GM12878 (cell line): ENCODE results near the gene TBXT. TPM values are rescaled to one million over a fixed set of nuclear protein-coding genes. Genes with fewer than 3 reads are reported as not detected.

Source experiments
- ATAC-seq: fragments of 200-7000 bp; cut with Tn5 transposase; 3 replicates; pipeline ENCODE4 v1.9.1; 2020; ENCODE audit warnings: mild to moderate bottlenecking, moderate library complexity
- BruUV-seq: library from RNA; stranded (reverse); fragments of 400-500 nt; replicated peaks from 2 replicates; lab custom pipeline; 2021; lab: Mats Ljungman, UMichigan
- CTCF ChIA-PET: fragments of 300-600 bp; sonication (Branson Sonifier 250); formaldehyde crosslinking; extraction: SDS; loops from one replicate; lab custom pipeline; 2021; ENCODE audit warnings: inconsistent platforms; lab: Yijun Ruan, JAX
- POLR2A ChIA-PET: fragments of 350-600 bp; formaldehyde crosslinking; extraction: SDS; loops from one replicate; lab custom pipeline; 2021; ENCODE audit warnings: inconsistent platforms; lab: Charles Lee
- RAD21 ChIA-PET: fragments of 300-600 bp; sonication (Branson Sonifier 250); formaldehyde crosslinking; loops from one replicate; lab custom pipeline; 2023; ENCODE audit warnings: antibody characterized with exemption; ENCODE audit not compliant: unreplicated experiment; lab: Charles Lee
- SMC1A ChIA-PET: fragments of 300-600 bp; sonication (Branson Sonifier 250); formaldehyde crosslinking; loops from one replicate; lab custom pipeline; 2023; ENCODE audit not compliant: unreplicated experiment, uncharacterized antibody; lab: Charles Lee
- DNase-seq: peaks from one replicate; pipeline ENCODE4 v3.0.0-alpha.2; 2011; ENCODE audit warnings: low read depth, low spot score
- FAIRE-seq: peaks from 3 replicates; lab custom pipeline; 2011; peaks lifted over from hg19 to GRCh38; lab: Jason Lieb, UNC
- H2AFZ ChIP-seq: 2 replicates; pipeline ENCODE4 v1.6.0; 2011; ENCODE audit warnings: low read depth, low read length, control low read depth; ENCODE audit not compliant: control insufficient read depth
- H3K27ac ChIP-seq: 2 replicates; pipeline ENCODE4 v1.5.1; 2011; ENCODE audit warnings: control low read depth; ENCODE audit not compliant: control insufficient read depth, insufficient read depth
- H3K27me3 ChIP-seq, 2 experiments: replicated peaks in 1 of 2; 2 replicates each; pipeline versions ENCODE4 v1.6.0 to v1.6.1; 2011; ENCODE audit warnings: low read length in 1 of 2; ENCODE audit not compliant: control insufficient read depth in 2 of 2, insufficient read depth in 2 of 2
- H3K36me3 ChIP-seq, 2 experiments: 2 replicates each; pipeline ENCODE4 v1.5.1; 2011; ENCODE audit warnings: low read length in 1 of 2; ENCODE audit not compliant: control insufficient read depth in 2 of 2, insufficient read depth in 2 of 2
- H3K4me1 ChIP-seq: 2 replicates; pipeline ENCODE4 v1.6.1; 2011; ENCODE audit warnings: mild to moderate bottlenecking, low read length, moderate library complexity, mixed read lengths; ENCODE audit not compliant: control insufficient read depth, insufficient read depth
- H3K4me2 ChIP-seq: 2 replicates; pipeline ENCODE4 v1.6.0; 2011; ENCODE audit warnings: control low read depth; ENCODE audit not compliant: control insufficient read depth, insufficient read depth
- H3K4me3 ChIP-seq: fragments of 200-600 bp; sonication (generic); 2 replicates; pipeline ENCODE4 v1.5.1; 2016
- H3K79me2 ChIP-seq: 2 replicates; pipeline ENCODE4 v1.6.0; 2011; ENCODE audit warnings: low read length; ENCODE audit not compliant: control insufficient read depth, insufficient read depth
- H3K9ac ChIP-seq: 2 replicates; pipeline ENCODE4 v1.8.0; 2011; ENCODE audit warnings: low read length, control low read depth, mixed read lengths; ENCODE audit not compliant: control insufficient read depth, insufficient read depth
- H3K9me3 ChIP-seq: replicated peaks from 3 replicates; pipeline ENCODE4 v1.5.1; 2011; ENCODE audit warnings: mild to moderate bottlenecking, low read length; ENCODE audit not compliant: control insufficient read depth, insufficient read depth
- H4K20me1 ChIP-seq: 2 replicates; pipeline ENCODE4 v1.6.0; 2011; ENCODE audit not compliant: control insufficient read depth, insufficient read depth
- BMI1 ChIP-seq: fragments of 450-650 bp; IDR thresholded peaks from 2 replicates; pipeline ENCODE4 v1.6.1; 2016; ENCODE audit warnings: mild to moderate bottlenecking, moderate library complexity, borderline replicate concordance
- E4F1 ChIP-seq: fragments of 450-650 bp; IDR thresholded peaks from 2 replicates; pipeline ENCODE4 v1.6.1; 2018; ENCODE audit warnings: borderline replicate concordance, mild to moderate bottlenecking; ENCODE audit not compliant: partially characterized antibody
- HDGF ChIP-seq: fragments of 450-650 bp; IDR thresholded peaks from 2 replicates; pipeline ENCODE4 v1.6.1; 2016; ENCODE audit warnings: antibody characterized with exemption
- HSF1 ChIP-seq: fragments of 150-350 bp; IDR thresholded peaks from 2 replicates; pipeline ENCODE4 v1.6.1; 2014; ENCODE audit warnings: mild to moderate bottlenecking, low read depth, low read length
- IRF5 ChIP-seq: fragments of 450-650 bp; IDR thresholded peaks from 2 replicates; pipeline ENCODE4 v1.6.1; 2017; ENCODE audit warnings: borderline replicate concordance
- NKRF ChIP-seq: fragments of 450-650 bp; conservative IDR thresholded peaks from 2 replicates; pipeline ENCODE4 v1.6.1; 2017; ENCODE audit warnings: mild to moderate bottlenecking, moderate library complexity
- POLR2AphosphoS2 ChIP-seq: IDR thresholded peaks from 2 replicates; pipeline ENCODE4 v1.6.1; 2011; ENCODE audit warnings: low read depth, mild to moderate bottlenecking, low read length, improper control_type of control experiment, moderate library complexity
- RAD21 ChIP-seq: IDR thresholded peaks from 2 replicates; pipeline ENCODE4 v1.6.1; 2011; ENCODE audit warnings: mild to moderate bottlenecking, low read depth, low read length, moderate library complexity; ENCODE audit not compliant: insufficient read depth
- SMARCA5 ChIP-seq: fragments of 450-650 bp; IDR thresholded peaks from 2 replicates; pipeline ENCODE4 v1.6.1; 2017; ENCODE audit warnings: mild to moderate bottlenecking
- STAT3 ChIP-seq: IDR thresholded peaks from 2 replicates; pipeline ENCODE4 v1.6.1; 2011; ENCODE audit warnings: low read depth, low read length, improper control_type of control experiment
- TAF1 ChIP-seq: IDR thresholded peaks from 2 replicates; pipeline ENCODE4 v1.6.1; 2011; ENCODE audit warnings: mild to moderate bottlenecking, low read depth, low read length, borderline replicate concordance
- ZNF592 ChIP-seq: fragments of 450-650 bp; IDR thresholded peaks from 2 replicates; pipeline ENCODE4 v1.6.1; 2017; ENCODE audit warnings: mild to moderate bottlenecking, moderate library complexity
- WGBS: methylation state at CpG from one replicate; pipeline ENCODE4 v1.1.6; 2016; ENCODE audit warnings: low lambda C conversion rate; ENCODE audit not compliant: insufficient replicate concordance, insufficient coverage; ENCODE audit errors: missing lambda C conversion rate; 5-methylcytosine and 5-hydroxymethylcytosine counted together
- in situ Hi-C: fragments of 300-500 bp; cut with MboI; formaldehyde crosslinking; loops from 9 replicates; pipeline ENCODE4 v1.14.3; 2018; ENCODE audit warnings: mixed read lengths
- intact Hi-C: fragments of 100-400 bp; cut with micrococcal nuclease; formaldehyde crosslinking; loops from one replicate; pipeline ENCODE4 v1.14.2; 2022; ENCODE audit not compliant: unreplicated experiment
- polyA plus RNA-seq, 11 experiments: library from polyadenylated mRNA; depleted of rRNA in 4 of 11; unstranded in 6 of 11; stranded (reverse) in 5 of 11; fragments of >200 nt; fragmentation: Nextera tagmentation in 4 of 11; fragmentation: Illumina TruSeq in 1 of 11; extraction: Ambion mirVana in 4 of 11; extraction: Trizol in 1 of 11; gene quantifications; 1 replicate in 1 of 11; 2 replicates in 10 of 11; pipeline versions ENCODE4 v1.2.1 to v1.2.3, GENCODE V29; 2011 to 2016; ENCODE audit warnings: inconsistent platforms in 2 of 11, missing spikeins in 2 of 11, low read depth in 1 of 11
- total RNA-seq, 4 experiments: library from RNA; depleted of rRNA in 3 of 4; stranded (reverse); fragments of >200 nt in 3 of 4; fragmentation: Illumina TruSeq in 1 of 4; extraction: Trizol in 1 of 4; gene quantifications; 2 replicates each; pipeline versions ENCODE4 v1.2.1 to v1.2.3, GENCODE V29; 2013 to 2021

The TBXT gene
- total and polyA plus RNA-seq, 10 of the 15 experiments (the other 5 are each of a cell fraction or from before 2014, with no cell fraction given) = 0.06 to 2.5 TPM; not detected in 8

GRCh38 chr6:166151798-166152197 lies 15.9 kb downstream of the TBXT start (continued):
- TF ChIP-seq HSF1 = no peak
- TF ChIP-seq RAD21 = no peak
- TF ChIP-seq POLR2AphosphoS2 = no peak
- no peak for TF ChIP-seq STAT3

GRCh38 chr6:166145751-166146150 lies 21.9 kb downstream of the TBXT start:
- ChIA-PET CTCF (no interaction called here), RAD21 (no interaction called here), POLR2A (no interaction called here), SMC1A (no interaction called here)
- 31% methylated on average over 5 of the region's 5 CpGs for WGBS
- no peaks in the 10 kb centered on the region; a peak in 1 of 4 replicates for H3K27me3 ChIP-seq
- ATAC-seq (no peak), FAIRE-seq (no peak), DNase-seq (no peak)
- no TSS peak for BruUV-seq
- H3K9ac ChIP-seq = no peak overlapping the region
- H3K27ac ChIP-seq = no peak overlapping the region
- H3K9me3 ChIP-seq = peaks cover 2% of the 10 kb centered on the region; the same call in 2 of the 3 replicates
- intact Hi-C loops = no loop called here
- no peaks in the 10 kb centered on the region for H4K20me1 ChIP-seq
- H3K4me2 ChIP-seq = no peak overlapping the region
- H3K36me3 ChIP-seq = no peaks in the 10 kb centered on the region
- no peaks in the 10 kb centered on the region for H3K4me1 ChIP-seq
- H3K79me2 ChIP-seq = no peaks in the 10 kb centered on the region
- no peak overlapping the region for H2AFZ ChIP-seq
- in situ Hi-C loops = no loop called here
- H3K4me3 ChIP-seq = no peak overlapping the region
- no peak for TF ChIP-seq HDGF
- TF ChIP-seq BMI1 = no peak
- no peak for TF ChIP-seq SMARCA5
- TF ChIP-seq TAF1 = no peak
- no peak for TF ChIP-seq IRF5
- no peak for TF ChIP-seq ZNF592
- no peak for TF ChIP-seq E4F1
- TF ChIP-seq NKRF = no peak
